LoVo (cell line): ENCODE measurements around the gene SLC25A30.
"Not testable (repeated sequence)": the region's sequence is repeated elsewhere in the genome, so short reads cannot be mapped to it uniquely, and the experiment has no call there.

Experiments
- DNase-seq: peaks from one replicate; pipeline ENCODE4 v3.0.0-alpha.2; 2016; ENCODE audit warnings: low spot score

Gene SLC25A30

GRCh38 chr13:45432737-45433380 lies 14.7 kb upstream of the SLC25A30 start:
- no peak for DNase-seq

GRCh38 chr13:45426056-45426841 lies 8.1 kb upstream of the SLC25A30 start:
- DNase-seq = not testable (repeated sequence)

- DNase-seq = no peak
Measured at GRCh38 chr13:45422731-45423292, 4.6 kb upstream of the SLC25A30 start.

GRCh38 chr13:45419945-45420344 lies 1.8 kb upstream of the SLC25A30 start:
- DNase-seq = no peak

GRCh38 chr13:45419389-45419788 lies 1.2 kb upstream of the SLC25A30 start:
- DNase-seq = not testable (repeated sequence)

- peak; percentile 12 for DNase-seq
Measured at GRCh38 chr13:45416516-45417128, 1.6 kb downstream of the SLC25A30 start.

- no peak for DNase-seq
Measured at GRCh38 chr13:45415112-45415511, 3.1 kb downstream of the SLC25A30 start.

GRCh38 chr13:45413826-45414307 lies 4.3 kb downstream of the SLC25A30 start:
- no peak for DNase-seq

- no peak for DNase-seq
Measured at GRCh38 chr13:45412274-45413049, 5.7 kb downstream of the SLC25A30 start.

GRCh38 chr13:45411631-45412030 lies 6.5 kb downstream of the SLC25A30 start:
- DNase-seq = no peak

- DNase-seq = no peak
Measured at GRCh38 chr13:45411221-45411620, 7.0 kb downstream of the SLC25A30 start.

- no peak for DNase-seq
Measured at GRCh38 chr13:45410466-45410865, 7.7 kb downstream of the SLC25A30 start.

- DNase-seq = no peak
Measured at GRCh38 chr13:45410001-45410400, 8.2 kb downstream of the SLC25A30 start.

GRCh38 chr13:45406421-45406820 lies 11.8 kb downstream of the SLC25A30 start:
- no peak for DNase-seq

GRCh38 chr13:45403081-45403480 lies 15.1 kb downstream of the SLC25A30 start:
- DNase-seq = no peak

GRCh38 chr13:45402641-45403040 lies 15.5 kb downstream of the SLC25A30 start:
- no peak for DNase-seq

GRCh38 chr13:45401314-45401713 lies 16.9 kb downstream of the SLC25A30 start:
- no peak for DNase-seq

GRCh38 chr13:45398877-45399276 lies 19.3 kb downstream of the SLC25A30 start:
- no peak for DNase-seq

- no peak for DNase-seq
Measured at GRCh38 chr13:45396533-45397095, 21.6 kb downstream of the SLC25A30 start.

GRCh38 chr13:45393941-45394570 lies 24.1 kb downstream of the SLC25A30 start:
- peak; percentile 35 for DNase-seq

GRCh38 chr13:45392811-45393210 lies 25.4 kb downstream of the SLC25A30 start:
- no peak for DNase-seq
